NCI-H345 treated with DMSO at 0.1 percent for 48 hours (cell line): ENCODE measurements around the gene USH2A.
A peak's percentile ranks its signal among the peaks of the same experiment; 100 is the strongest.

ENCODE experiments used
- DNase-seq: peaks from one replicate; lab custom pipeline; 2025; ENCODE audit not compliant: unreplicated experiment; lab: John Stamatoyannopoulos, UW

USH2A gene

GRCh38 chr1:216303690-216304089 lies 119.6 kb downstream of the USH2A start:
- DNase-seq: no peak

- no peak for DNase-seq
Observed at GRCh38 chr1:216293683-216294082, 129.6 kb downstream of the USH2A start.

DNA sequence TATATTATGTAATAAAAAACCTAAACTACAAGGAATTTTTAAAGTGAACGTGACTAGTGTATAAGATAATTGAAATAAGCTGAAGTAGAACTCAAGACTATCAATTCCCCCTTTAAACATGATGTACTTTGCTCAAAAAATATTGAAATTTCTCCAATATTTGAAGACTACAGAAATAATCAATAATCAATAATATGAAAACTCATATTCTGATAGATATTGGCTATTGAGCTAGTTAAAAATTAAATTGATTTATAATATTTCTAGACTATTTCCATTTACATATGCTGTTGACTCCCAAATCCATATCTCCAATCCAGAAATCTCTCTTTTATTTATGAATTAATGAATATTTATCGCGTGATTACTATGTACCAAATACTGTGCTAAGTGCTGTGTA lies 133.2 kb downstream of the USH2A start:
- DNase-seq: no peak

DNA sequence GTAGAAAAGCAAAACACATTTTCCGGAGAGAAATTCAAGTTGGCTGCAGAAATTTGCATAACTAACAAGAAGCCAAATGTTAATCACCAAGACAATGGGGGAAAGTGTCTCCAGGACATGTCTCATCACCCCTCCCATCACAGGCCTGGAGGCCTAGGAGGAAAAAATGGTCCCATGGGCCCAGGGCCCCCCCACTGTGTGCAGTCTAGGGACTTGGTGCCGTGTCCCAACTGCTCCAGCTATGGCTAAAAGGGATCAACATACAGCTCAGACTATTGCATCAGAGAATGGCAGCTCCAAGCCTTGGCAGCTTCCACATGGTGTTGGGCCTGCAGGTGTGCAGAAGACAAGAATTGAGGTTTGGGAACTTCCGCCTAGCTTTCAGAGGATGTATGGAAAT lies 138.2 kb downstream of the USH2A start:
- DNase-seq: no peak

- no peak for DNase-seq
Observed at GRCh38 chr1:216281757-216282156, 141.5 kb downstream of the USH2A start.

GRCh38 chr1:216270086-216270773 lies 153.0 kb downstream of the USH2A start:
- DNase-seq: no peak

GRCh38 chr1:216261631-216262030 lies 161.6 kb downstream of the USH2A start:
- DNase-seq: no peak

DNA sequence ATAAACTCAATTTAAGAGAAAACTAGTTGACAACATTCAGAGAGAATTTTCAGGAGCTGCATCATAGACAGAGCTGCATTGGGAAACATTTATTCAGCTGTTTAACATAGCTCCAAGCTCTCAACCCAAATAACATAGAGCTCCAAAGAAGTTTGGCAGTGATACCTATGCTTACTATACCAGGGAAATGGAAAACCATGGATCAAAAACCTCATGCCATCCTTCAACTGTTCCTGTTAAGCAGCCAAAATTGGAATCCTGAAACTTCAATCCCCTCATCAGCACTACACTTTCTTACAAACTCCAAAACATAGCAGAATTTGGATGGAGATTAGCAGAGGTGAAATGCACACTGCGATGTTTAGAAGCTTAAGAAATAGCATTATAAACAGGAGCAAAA lies 164.4 kb downstream of the USH2A start:
- DNase-seq: no peak

DNA sequence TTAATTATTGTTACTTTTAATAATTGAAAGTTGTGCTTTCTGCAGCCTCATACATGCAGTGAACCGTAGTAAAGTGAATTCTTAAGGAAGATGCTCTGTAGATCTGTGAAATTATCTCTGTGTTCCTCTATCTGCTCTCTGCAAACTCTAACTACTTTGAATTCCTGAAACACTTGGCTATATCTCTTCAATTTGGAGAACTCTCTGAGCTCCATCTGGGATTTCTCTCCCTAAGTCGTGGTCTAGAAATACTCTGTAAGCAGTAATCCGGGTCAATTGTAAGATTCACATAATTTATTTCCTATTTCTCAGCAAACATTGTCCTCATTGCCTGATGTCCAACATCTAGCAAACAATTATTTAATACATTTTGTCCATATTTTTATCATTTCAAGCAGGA lies 164.9 kb downstream of the USH2A start:
- DNase-seq: no peak

DNA sequence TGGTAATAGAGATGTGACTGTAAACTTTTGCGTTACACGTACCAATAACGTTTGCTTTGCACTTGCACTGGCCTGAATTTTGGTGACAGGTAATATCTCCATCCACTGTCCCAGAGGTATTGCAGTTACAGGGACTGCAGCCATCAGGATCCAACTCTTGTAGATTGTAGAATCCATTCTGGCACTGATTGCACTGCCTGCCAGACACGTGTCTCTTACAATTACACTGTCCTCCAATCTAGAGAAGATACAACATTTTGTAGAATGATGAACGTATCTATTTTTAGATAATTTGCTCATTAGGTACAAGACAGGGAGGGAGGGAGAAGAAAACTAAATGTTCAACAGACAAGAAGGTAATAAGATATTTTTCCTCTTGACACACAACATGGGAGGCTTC lies 172.4 kb downstream of the USH2A start:
- no peak for DNase-seq

- DNase-seq: no peak
Observed at GRCh38 chr1:216248628-216249027, 174.6 kb downstream of the USH2A start.

- no peak for DNase-seq
Observed at GRCh38 chr1:216247937-216248336, 175.3 kb downstream of the USH2A start.

DNA sequence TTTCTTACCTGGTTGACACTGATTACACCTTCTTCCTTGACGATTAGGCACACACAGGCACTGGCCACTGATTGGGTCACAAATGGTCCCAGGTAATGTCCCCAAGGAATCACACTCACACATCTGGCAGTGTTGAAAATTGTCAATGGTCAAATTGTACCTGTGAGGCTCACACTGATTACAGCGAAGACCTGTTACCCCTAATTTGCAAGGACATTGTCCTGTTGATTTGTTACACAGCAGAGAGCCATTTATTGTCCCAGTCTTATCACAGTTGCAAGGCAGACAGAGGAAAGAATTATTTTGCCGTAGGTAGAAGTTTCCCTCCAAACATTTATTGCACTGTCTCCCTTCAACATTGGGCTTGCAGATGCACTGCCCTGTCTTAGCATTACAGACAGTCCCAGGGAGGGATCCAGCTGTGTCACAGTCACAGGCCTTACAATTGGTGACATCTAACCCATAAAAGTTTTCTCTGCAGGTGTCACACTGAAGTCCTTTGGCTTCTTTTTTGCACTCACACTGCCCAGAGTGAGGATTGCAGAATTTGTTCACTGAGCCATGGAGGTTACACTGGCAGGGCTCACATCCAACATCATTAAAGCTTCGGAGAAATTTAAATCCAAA lies 176.6 kb downstream of the USH2A start:
- DNase-seq: no peak

DNA sequence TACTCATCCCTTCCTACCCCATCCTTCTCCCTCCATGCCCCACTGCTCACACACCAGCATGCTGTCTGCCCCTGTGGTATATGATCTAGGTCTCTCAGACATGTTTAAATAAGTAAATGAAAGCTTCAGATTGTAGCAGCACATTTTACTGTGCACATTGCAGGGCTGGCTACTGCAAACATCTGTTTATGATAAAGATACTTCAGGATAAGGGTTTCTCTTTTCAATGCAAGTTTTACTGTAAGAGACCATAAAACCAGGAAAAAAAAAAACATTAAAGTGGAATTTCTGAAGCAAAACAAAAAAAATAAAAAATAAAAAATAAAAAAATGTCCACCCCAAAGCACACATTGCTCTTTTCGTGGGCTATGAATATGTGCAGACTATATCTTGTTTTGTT lies 184.4 kb downstream of the USH2A start:
- DNase-seq: no peak

- DNase-seq: no peak
Observed at GRCh38 chr1:216237927-216238542, 185.2 kb downstream of the USH2A start.

DNA sequence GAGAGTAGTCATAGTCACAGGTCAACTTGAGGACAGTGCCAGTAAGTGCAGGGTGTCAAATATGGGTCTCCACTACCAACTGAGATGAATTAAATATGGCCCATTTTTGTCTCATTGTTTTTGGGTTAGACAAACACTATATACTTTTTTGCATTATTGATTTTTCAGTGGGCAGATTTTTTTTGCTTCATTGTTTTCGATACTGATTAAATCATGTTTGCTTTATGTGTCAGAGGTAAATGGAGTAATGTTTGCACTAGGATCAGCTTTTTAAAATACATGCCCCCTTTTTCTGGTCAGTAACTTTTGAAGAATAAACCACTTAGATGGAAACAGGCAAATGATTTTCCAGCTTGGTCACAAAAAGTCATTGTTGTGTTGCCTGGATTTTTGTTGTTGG lies 199.0 kb downstream of the USH2A start:
- peak; percentile 52 for DNase-seq

DNA sequence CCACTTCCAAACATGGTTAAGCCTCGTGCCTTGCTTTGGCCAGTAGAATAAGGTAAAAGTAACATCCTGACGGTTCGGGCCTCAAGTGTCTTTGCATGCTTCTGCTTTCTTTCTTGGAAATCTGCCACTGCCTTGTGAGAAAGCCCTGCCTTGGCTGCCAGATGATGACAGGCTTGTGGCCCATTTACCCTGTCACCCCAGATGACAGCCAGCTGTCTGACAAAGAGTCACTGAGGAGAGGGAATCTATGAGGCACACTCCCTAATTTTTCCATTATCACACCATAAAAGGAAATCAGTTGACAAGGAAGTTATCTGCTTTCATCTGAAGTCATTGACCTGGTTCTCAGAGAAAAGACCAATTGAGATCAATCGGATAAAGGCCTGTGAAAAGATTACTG lies 199.8 kb downstream of the USH2A start:
- no peak for DNase-seq

GRCh38 chr1:216222288-216222687 lies 201.0 kb downstream of the USH2A start:
- no peak for DNase-seq

GRCh38 chr1:216221260-216221700 lies 202.0 kb downstream of the USH2A start:
- DNase-seq: peak; percentile 85

DNA sequence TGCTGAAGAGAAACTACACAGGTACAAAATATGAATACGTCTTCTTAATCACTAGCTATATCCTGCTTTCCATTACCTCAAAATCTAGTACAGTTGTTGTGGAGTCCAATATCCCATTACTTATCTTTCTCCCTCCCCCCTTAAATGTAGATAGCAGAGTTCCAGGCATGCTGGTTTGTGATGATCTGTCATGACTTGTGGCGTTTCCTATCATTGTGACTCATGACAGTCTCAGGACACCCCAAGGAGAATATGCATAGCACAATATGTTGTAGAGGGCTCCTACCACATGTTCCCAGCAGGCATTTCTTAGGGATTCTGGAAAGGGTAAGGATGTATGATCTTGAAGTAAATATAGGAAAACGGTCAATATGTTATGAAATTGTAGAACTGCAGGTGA lies 206.9 kb downstream of the USH2A start:
- no peak for DNase-seq

DNA sequence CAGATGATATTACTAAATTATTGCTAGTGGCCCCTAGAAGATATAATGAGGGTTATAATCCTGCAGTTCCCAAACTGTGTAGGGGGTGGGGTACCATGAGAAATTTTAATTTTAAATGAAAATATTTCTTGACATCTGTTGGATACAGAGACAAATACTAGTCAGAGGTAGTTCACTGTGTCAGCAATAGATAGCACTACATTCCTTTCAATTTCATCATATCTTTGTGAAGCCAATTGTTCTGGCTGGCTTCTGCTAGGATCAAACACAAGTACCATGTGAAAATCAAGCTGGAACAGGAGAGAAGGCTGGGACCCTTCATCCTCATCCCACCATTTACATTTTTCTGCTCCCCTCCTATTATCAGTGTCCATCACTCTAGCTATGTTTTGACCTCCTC lies 208.1 kb downstream of the USH2A start:
- DNase-seq: no peak

GRCh38 chr1:216212826-216213225 lies 210.4 kb downstream of the USH2A start:
- DNase-seq: no peak
